Inflammatory macrophage treated with lipopolysaccharide for 4 hours (primary cell): ENCODE data around the gene TMEM132A.

ENCODE experiments used
- DNase-seq: peaks from one replicate; pipeline ENCODE4 v3.0.0-alpha.2; 2020

Gene TMEM132A

GRCh38 chr11:60939855-60940254 lies 15.6 kb downstream of the TMEM132A start:
- DNase-seq, result no peak

DNA sequence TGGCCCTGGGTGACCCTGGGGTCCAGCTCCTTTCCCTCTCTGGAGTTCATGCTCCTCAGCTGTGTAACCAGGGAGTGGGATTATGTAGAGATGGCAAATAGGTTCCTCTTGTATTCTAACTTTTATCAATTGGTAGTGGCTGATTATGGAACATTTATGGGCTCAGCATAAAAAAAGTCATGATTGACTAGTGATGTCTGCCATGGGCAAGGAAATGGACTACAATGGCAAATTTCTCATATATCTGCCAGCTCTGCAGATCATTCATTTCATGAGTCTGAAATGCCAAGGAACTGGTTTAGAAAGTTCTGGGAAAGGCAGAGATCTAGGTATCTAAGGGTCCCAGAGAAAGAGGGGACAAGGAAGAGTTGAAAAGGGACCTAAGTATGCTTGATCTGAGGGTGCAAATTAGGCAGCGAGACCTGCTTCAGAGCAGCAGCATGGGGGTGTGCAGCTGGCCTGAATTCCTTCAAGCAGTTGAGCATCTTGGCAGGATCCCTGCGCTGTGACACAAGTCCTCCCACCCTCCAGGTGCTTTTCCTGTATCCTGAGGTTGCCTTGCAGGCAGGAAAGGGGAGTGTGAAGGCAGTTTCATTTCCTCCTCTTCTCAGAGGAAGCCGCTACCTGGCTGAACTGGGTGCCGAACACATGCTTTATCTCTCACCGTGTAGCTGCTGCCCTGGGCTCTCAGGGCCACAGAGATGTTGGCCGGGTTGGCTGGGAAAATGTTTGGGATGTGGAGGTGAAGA lies 17.3 kb downstream of the TMEM132A start:
- no peak for DNase-seq

GRCh38 chr11:60942219-60942618 lies 18.0 kb downstream of the TMEM132A start:
- no peak for DNase-seq

DNA sequence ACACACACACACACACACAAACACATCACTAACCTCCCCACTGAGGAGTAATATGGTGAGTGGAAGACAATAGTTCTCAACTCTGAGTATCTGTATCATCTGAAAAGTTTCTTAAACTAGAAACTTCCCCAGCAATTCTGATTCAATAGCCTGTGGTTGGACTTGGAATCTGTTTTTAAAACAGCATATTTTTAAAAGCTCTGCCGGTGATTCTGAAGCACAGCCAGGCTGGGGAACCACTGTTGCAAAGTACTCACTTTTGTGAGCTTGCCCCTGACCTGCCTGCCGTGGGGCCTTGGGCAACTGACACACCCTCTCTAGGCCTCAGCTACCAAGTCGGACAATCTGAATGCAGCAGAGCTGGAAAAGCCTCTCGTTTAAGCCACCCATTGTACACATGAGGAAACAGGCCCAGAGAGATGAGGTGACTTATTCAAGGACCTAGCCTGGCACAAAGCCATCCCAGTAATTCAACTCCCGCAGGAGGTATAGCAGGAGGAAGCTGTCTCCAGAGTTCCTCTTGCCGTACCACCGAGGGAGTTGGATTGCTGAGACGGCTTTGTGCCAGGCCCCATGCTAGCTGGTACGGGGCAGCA lies 18.8 kb downstream of the TMEM132A start:
- DNase-seq, result no peak

- peak; percentile 59 for DNase-seq
Observed at GRCh38 chr11:60944490-60945294, 20.4 kb downstream of the TMEM132A start.

DNA sequence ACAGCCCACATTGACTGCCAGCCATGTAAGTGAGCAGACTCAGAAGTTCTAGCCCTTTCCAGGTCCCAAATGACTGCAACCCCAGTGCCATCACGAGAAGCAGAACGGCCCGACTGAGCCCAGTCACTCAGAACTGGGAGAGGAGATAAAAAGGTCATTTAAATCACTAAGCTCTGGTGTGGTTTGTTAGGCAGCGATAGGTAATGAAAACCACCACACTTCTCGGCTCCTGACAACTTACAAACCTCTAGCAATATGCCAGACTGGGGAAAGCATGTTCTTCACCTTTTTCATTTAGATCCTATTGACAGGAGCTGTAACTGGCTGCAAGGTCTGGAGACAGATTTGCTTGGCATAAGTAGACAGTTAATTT lies 21.0 kb downstream of the TMEM132A start:
- no peak for DNase-seq

GRCh38 chr11:60946601-60947264 lies 22.5 kb downstream of the TMEM132A start:
- no peak for DNase-seq

GRCh38 chr11:60947700-60948099 lies 23.4 kb downstream of the TMEM132A start:
- no peak for DNase-seq

DNA sequence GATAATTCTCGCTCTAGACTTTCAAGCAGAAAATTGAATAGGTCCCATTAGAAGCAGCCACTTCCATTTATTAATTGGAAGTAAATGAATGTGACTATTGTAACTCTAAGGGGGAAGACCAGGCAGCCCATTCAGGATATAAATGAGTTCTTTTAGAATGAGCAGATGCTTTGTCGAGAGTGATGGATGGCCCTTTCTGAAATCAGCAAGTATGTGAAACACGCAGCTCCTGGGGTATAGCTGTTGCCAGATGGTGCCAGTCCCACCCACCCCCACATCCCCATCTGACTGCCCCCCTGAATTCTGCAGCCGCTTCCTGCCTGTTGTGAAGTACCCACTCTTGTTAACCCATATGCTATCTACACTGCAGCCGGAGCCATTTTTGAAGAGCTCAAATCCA lies 24.0 kb downstream of the TMEM132A start:
- no peak for DNase-seq

- DNase-seq, result peak; percentile 35
Observed at GRCh38 chr11:60950024-60950423, 25.8 kb downstream of the TMEM132A start.

DNA sequence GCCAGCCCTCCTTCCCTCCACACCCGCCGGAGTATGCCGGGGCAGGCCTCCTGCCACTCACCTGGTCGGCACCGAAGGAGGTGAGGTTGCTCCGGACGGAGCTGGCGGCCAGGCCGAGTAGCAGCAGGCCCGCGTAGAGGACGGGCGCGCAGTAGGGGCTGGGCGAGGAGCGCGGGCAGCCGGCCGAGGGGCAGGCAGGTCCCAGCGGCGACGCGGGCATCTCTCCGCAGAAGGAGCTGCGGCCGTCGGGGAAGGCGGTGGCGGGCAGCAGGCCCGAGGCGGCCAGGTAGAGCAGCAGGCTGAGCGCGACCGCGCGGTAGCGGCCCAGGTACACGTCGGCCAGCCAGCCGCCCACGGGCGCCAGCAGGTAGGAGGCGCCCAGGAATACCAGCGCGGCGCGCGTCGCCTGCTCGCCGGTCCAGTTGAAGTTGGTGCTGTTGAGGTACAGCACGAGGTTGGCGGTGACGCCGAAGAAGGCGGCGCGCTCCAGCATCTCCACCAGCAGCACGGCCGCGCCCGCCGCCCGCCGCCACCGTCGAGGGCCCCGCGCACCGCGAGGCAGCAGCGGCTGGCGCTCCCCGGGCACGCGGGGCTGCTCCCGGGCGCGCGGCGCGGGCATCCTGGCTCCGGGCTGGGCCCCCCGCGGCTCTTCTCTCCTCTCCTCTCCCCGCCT lies 26.8 kb downstream of the TMEM132A start:
- DNase-seq, result peak; percentile 64

- DNase-seq, result peak; percentile 64
Observed at GRCh38 chr11:60951606-60951903, 27.3 kb downstream of the TMEM132A start.

GRCh38 chr11:60951904-60952741 lies 27.9 kb downstream of the TMEM132A start, which contains the start of gene SLC15A3:
TSS of gene SLC15A3 (minus strand) at chr11:60952176. CDS start at chr11:60951551, 625 bp downstream.
- peak; percentile 99 for DNase-seq

DNA sequence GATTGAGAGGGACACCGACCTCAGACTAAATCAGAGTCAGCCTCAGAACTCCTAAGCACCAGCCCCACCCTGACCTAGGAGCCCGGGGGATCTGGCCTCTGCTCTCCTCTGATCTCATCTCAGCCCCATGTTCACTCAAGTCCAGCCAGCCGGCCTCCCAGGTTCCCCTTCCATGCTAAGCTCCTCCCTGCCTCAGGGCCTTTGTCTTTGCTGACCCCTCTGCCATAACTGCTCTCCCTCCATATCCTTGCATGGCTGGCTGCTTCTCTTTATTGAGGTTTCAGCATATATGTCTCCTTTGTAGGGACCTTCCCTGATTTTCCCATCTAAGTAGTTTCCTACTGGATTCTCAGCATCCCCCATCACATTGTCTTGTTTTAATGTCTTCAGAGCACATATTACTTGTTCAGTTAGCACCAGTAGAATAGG lies 28.5 kb downstream of the TMEM132A start:
- no peak for DNase-seq

- peak; percentile 97 for DNase-seq
Observed at GRCh38 chr11:60953781-60954180, 29.5 kb downstream of the TMEM132A start.

GRCh38 chr11:60954421-60954820 lies 30.2 kb downstream of the TMEM132A start:
- peak; percentile 94 for DNase-seq

DNA sequence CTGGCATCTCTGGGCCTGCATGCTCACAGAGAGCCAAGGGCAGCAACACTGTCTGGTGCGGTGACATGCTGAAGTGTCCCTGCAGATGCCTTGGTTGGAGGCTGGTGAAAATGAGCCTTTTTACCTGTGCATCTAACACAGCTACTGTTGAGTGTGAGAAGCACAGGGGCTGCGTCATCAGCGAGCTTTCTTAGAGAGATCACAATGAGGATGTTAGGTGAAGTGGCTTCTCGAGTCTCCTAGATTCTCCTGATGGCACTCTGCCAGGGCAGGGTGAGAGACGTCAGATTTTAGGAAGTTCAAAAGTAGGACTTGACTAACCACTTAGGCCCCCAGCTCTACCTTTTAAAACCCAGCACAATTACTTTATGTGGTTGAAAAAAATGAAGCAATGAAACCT lies 31.3 kb downstream of the TMEM132A start:
- no peak for DNase-seq

DNA sequence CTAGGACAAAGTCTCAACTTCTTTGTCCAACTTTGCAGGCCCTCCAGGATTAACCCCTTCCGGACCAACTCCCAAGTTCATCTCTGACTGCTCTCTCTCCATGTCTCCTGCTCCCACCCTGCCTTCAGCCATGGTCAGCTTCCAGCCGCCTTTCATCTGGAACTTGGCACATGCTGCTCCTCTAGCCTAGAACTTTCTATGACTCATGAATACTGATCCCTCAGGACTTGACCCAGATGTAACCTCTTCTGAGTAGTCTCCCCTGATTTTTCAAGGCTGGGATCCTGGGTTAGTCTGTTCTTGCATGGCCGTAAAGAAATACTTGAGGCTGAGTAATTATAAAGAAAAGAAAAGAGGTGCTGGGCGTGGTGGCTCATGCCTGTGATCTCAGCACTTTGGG lies 32.9 kb downstream of the TMEM132A start:
- DNase-seq, result no peak

DNA sequence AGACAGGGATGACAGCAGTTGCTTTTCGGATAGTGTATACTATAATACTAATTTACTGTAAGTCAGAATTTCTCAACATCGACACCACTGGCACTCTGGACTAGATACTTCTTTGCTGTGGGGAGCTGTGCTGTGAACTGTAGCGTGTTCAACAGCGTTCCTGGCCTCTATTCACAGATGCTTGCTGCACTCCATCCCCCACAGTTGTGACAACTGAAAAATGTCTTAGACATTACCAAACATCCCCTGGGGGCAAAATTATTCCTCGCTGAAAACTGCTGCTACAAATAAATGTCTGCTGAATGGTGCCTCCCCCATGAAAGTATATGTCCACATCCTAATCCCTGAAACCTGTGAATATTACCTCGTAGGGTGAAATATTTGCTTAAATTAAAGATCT lies 35.2 kb downstream of the TMEM132A start:
- DNase-seq, result no peak

GRCh38 chr11:60960405-60960804 lies 36.1 kb downstream of the TMEM132A start:
- DNase-seq, result no peak

- DNase-seq, result no peak
Observed at GRCh38 chr11:60964801-60965200, 40.5 kb downstream of the TMEM132A start.

DNA sequence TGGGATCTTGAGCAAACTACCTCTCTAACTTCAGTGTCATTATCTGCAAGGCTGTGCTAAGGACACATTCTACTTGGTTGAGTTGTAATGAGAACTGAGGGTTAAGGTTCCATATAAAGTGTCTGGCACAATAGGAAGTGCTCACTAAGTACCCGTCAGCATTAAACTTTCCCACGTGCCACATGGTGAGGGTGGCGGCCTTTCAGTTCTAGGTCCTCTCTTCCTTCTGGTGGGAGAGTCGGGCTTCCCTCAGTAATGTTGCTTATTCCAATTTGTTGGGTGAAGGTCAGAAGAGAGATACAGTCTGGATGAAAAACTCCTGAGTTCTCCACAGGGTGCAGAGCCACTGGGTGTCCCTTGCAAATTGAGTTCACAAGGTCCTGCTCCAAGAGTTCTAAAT lies 42.6 kb downstream of the TMEM132A start:
- peak; percentile 53 for DNase-seq
